Stomach (tissue), 9 donors: ENCODE results near the gene FARS2. TPM values are rescaled to one million over a fixed set of nuclear protein-coding genes. Genes with fewer than 3 reads are reported as not detected.

Experiments
- DNase-seq, 2 donors: peaks; one replicate each; pipeline versions ENCODE4 v3.0.0 to v3.0.0-alpha.2; 2013 to 2019
- H3K27ac ChIP-seq, 5 donors: fragments of 200-600 bp in 4 of 5; sonication (generic) in 4 of 5; one replicate each; pipeline ENCODE4 v1.5.1; 2013 to 2019; ENCODE audit warnings: mild to moderate bottlenecking in 1 of 5, moderate library complexity in 1 of 5
- H3K27me3 ChIP-seq, 3 donors: fragments of 200-600 bp; sonication (generic); one replicate each; pipeline ENCODE4 v1.5.1; 2017 to 2019; ENCODE audit warnings: mixed run types in 1 of 3
- H3K36me3 ChIP-seq, 4 donors: fragments of 200-600 bp; sonication (generic); 1 replicate in 3 of 4; 2 replicates in 1 of 4; pipeline ENCODE4 v1.5.1; 2016 to 2019
- H3K4me1 ChIP-seq, 4 donors: fragments of 200-600 bp; sonication (generic); one replicate each; pipeline ENCODE4 v1.5.1; 2016 to 2019
- H3K4me3 ChIP-seq, 4 donors: fragments of 200-600 bp; sonication (generic) in 3 of 4; one replicate each; pipeline ENCODE4 v1.5.1; 2016 to 2019; ENCODE audit warnings: mild to moderate bottlenecking in 1 of 4
- H3K9me3 ChIP-seq, 4 donors: fragments of 200-600 bp; sonication (generic); one replicate each; pipeline ENCODE4 v1.5.1; 2016 to 2019
- CTCF ChIP-seq, 7 experiments: fragments of 450-650 bp in 4 of 7; fragments of 200-600 bp in 3 of 7; sonication (generic) in 3 of 7; IDR thresholded peaks; one replicate each; pipeline ENCODE4 v1.5.1; 2016 to 2019; ENCODE audit warnings: antibody characterized with exemption in 7 of 7, control low read depth in 2 of 7, mild to moderate bottlenecking in 1 of 7
- EP300 ChIP-seq: sonication (generic); formaldehyde crosslinking; IDR thresholded peaks from one replicate; pipeline ENCODE4 v1.6.1; 2017; ENCODE audit warnings: antibody characterized with exemption
- POLR2A ChIP-seq, 4 donors: fragments of 450-650 bp; IDR thresholded peaks; one replicate each; pipeline ENCODE4 v1.6.1; 2016; ENCODE audit warnings: antibody characterized with exemption in 4 of 4, control low read depth in 2 of 4, mild to moderate bottlenecking in 1 of 4, moderate library complexity in 1 of 4
- POLR2AphosphoS5 ChIP-seq, 3 donors: sonication (generic); formaldehyde crosslinking; IDR thresholded peaks; one replicate each; pipeline ENCODE4 v1.6.1; 2016; ENCODE audit warnings: antibody characterized with exemption in 3 of 3
- WGBS, 5 donors: extraction: QIAGEN DNeasy Blood & Tissue Kit in 3 of 5; methylation state at CpG; one replicate each; pipeline versions ENCODE4 v1.1.5 to v1.1.7; 2013 to 2018; 5-methylcytosine and 5-hydroxymethylcytosine counted together
- intact Hi-C: fragments of 100-400 bp; cut with DNase I; formaldehyde crosslinking; loops from one replicate; pipeline ENCODE4 v1.15.1; 2023; ENCODE audit warnings: low total_unique reads
- polyA plus RNA-seq, 3 donors: library from polyadenylated mRNA; stranded (reverse); fragments of 200-250 nt; gene quantifications; one replicate each; pipeline ENCODE4 v1.2.3, GENCODE V29; 2013
- total RNA-seq, 5 donors: library from RNA; depleted of rRNA; stranded (reverse); fragments of >200 nt; gene quantifications; one replicate each; pipeline versions ENCODE4 v1.1.0 to v1.2.3, GENCODE V29; 2014 to 2016
- donor health status: healthy with polysubstance abuse.
- donor health status: Bipolar disorder and iron deficiency.
- donor health status: healthy.

Gene FARS2
- total and polyA plus RNA-seq, 8 donors: 3.8 to 47.8 (median 15.9) TPM

- Histone ChIP-seq H3K9me3 (no peaks in the 10 kb centered on the region), H3K27me3 (no peaks in the 10 kb centered on the region), H3K27ac (no peak overlapping the region), H3K4me1 (peaks cover 0 to 25% (median 16%) of the 10 kb centered on the region in 4 donors), H3K36me3 (no peaks in the 10 kb centered on the region), H3K4me3 (no peak overlapping the region)
- TF ChIP-seq CTCF (IDR thresholded peaks at IDR 0.05): no peak
- TF ChIP-seq POLR2AphosphoS5 (IDR thresholded peaks at IDR 0.05): no peak
- TF ChIP-seq POLR2A (IDR thresholded peaks at IDR 0.05): no peak
- no peak for TF ChIP-seq EP300
- intact Hi-C loops: loop anchor here (10.0 kb wide), 1 partner anchor 161 kb away; no protein-coding TSS in a partner anchor
- 55 to 68% (median 64%) methylated on average over 5 of the region's 5 CpGs for WGBS, 5 donors
- no peak for DNase-seq
Observed at GRCh38 chr6:5305968-5306626, 44.8 kb downstream of the FARS2 start.

GRCh38 chr6:5307058-5307457 is 45.7 kb downstream of the FARS2 start:
- DNase-seq: no peak
- TF ChIP-seq POLR2AphosphoS5 (IDR thresholded peaks at IDR 0.05) (no peak), CTCF (IDR thresholded peaks at IDR 0.05) (no peak), EP300 (no peak), POLR2A (IDR thresholded peaks at IDR 0.05) (no peak)
- H3K4me1 ChIP-seq: peaks cover 0 to 23% (median 15%) of the 10 kb centered on the region in 4 donors
- H3K36me3 ChIP-seq: no peaks in the 10 kb centered on the region
- no peak overlapping the region for H3K27ac ChIP-seq
- no peak overlapping the region for H3K4me3 ChIP-seq
- H3K27me3 ChIP-seq: no peaks in the 10 kb centered on the region
- no peaks in the 10 kb centered on the region for H3K9me3 ChIP-seq
- intact Hi-C loops: loop anchor here (10.0 kb wide), 1 partner anchor 162 kb away; no protein-coding TSS in a partner anchor

GRCh38 chr6:5308066-5308465 is 46.8 kb downstream of the FARS2 start:
- Histone ChIP-seq H3K27me3 (no peaks in the 10 kb centered on the region), H3K36me3 (no peaks in the 10 kb centered on the region), H3K4me3 (no peak overlapping the region), H3K27ac (no peak overlapping the region), H3K4me1 (peaks cover 0 to 13% (median 6%) of the 10 kb centered on the region in 4 donors), H3K9me3 (no peaks in the 10 kb centered on the region)
- DNase-seq: no peak
- intact Hi-C loops: loop anchor here (10.0 kb wide), 1 partner anchor 163 kb away; no protein-coding TSS in a partner anchor
- WGBS, 5 donors: 80 to 89% (median 86%) methylated on average over 4 of the region's 4 CpGs
- TF ChIP-seq POLR2AphosphoS5 (IDR thresholded peaks at IDR 0.05) (no peak), EP300 (no peak), POLR2A (IDR thresholded peaks at IDR 0.05) (no peak)

- Histone ChIP-seq H3K36me3 (no peaks in the 10 kb centered on the region), H3K27ac (no peak overlapping the region), H3K9me3 (no peaks in the 10 kb centered on the region), H3K4me3 (no peak overlapping the region), H3K4me1 (peaks cover 0 to 18% (median 0%) of the 10 kb centered on the region in 4 donors), H3K27me3 (no peaks in the 10 kb centered on the region)
- WGBS, 5 donors: 75 to 92% (median 84%) methylated on average over 4 of the region's 4 CpGs
- intact Hi-C loops: no loop called here
- DNase-seq: no peak
- TF ChIP-seq CTCF (IDR thresholded peaks at IDR 0.05) (no peak), POLR2A (IDR thresholded peaks at IDR 0.05) (no peak), EP300 (no peak)
Observed at GRCh38 chr6:5314191-5314865, 53.0 kb downstream of the FARS2 start.
